ENCODE results near the gene SH3TC1. TPM values are rescaled to one million over a fixed set of nuclear protein-coding genes. Genes with fewer than 3 reads are reported as not detected.

Gene SH3TC1
- total and polyA plus RNA-seq, 2 of the 8 experiments (the other 6 are each of a cell fraction or from before 2014, with no cell fraction given), result 0.15 TPM; not detected in 1

DNA sequence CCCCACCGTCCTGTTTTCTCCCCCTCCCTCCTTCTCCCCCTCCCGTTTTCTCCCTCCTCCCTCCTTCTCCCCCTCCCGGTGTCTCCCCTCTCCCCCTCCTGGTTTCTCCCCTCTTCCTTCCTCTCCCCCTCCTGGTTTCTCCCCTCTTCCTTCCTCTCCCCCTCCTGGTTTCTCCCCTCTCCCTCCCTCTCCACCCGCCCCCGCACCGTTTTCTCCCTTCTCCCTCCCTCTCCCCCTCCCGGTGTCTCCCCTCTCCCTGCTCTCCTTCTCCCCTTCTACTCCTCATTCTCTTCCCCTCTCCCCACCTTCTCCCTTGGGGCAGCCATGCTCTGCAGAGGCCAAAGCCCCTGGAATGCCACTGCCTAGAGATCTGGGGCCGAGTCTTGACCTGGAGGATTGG, 12.2 kb downstream of the SH3TC1 start:
- CTCF ChIA-PET (ENCODE audit: partially characterized antibody), result interaction anchor here (1.0 kb wide), 1 partner anchor 32 kb away, joined by 3 read pairs; no protein-coding TSS in a partner anchor
- 13% methylated on average over 4 of the region's 8 CpGs; no CpG with 5 or more reads in 1 of the 2 experiments for WGBS, 2 experiments (ENCODE audit: extremely low coverage in 1 of 2, insufficient coverage in 1 of 2, insufficient read length in 1 of 2, insufficient replicate concordance in 2 of 2, low coverage in 1 of 2, low lambda C conversion rate in 2 of 2, missing lambda C conversion rate in 1 of 2)
- H2BK15ac ChIP-seq (ENCODE audit: low read length), result peak overlapping the region; percentile 53; the same call in 1 of the 2 replicates

More for the DNA sequence above, 12.2 kb downstream of the SH3TC1 start:
- H3K36me3 ChIP-seq (ENCODE audit: control insufficient read depth in 2 of 4, insufficient read depth in 4 of 4, low read length in 3 of 4), result no peaks in the 10 kb centered on the region
- FAIRE-seq (no peak), DNase-seq (ENCODE audit: low read depth in 1 of 2, low spot score in 2 of 2) (no peak)
- H2BK20ac ChIP-seq (ENCODE audit: low read length), result no peak overlapping the region
- no peaks in the 10 kb centered on the region; the same call in 1 of the 2 replicates for H3K23me2 ChIP-seq (ENCODE audit: low read depth, low read length)
- H3K18ac ChIP-seq (ENCODE audit: extremely low read depth, low read length), result no peak overlapping the region
- H2BK5ac ChIP-seq (ENCODE audit: low read depth, low read length), result no peak overlapping the region
- H3K9ac ChIP-seq (replicated peaks in 1 of 4; ENCODE audit: extremely low read depth in 1 of 4, low read depth in 3 of 4, low read length in 3 of 4), result no peak overlapping the region
- H3K14ac ChIP-seq (ENCODE audit: insufficient read length), result no peak overlapping the region
- H3K23ac ChIP-seq (ENCODE audit: insufficient read length), result no peak overlapping the region
- TF ChIP-seq SIRT6 (IDR thresholded peaks at IDR 0.05; ENCODE audit: low read length) (no peak), TAF7 (optimal IDR thresholded peaks at IDR 0.05; ENCODE audit: borderline replicate concordance, low read depth, low read length) (no peak), EGR1 (IDR thresholded peaks at IDR 0.05; ENCODE audit: borderline replicate concordance, low read depth, low read length) (no peak), ZNF274 (IDR thresholded peaks at IDR 0.05; ENCODE audit: borderline replicate concordance, extremely low read depth, low read length) (no peak), JUND (IDR thresholded peaks at IDR 0.05; ENCODE audit: low read length) (no peak), RXRA (IDR thresholded peaks at IDR 0.05; ENCODE audit: insufficient read depth, low read depth, low read length) (no peak), SP4 (IDR thresholded peaks at IDR 0.05; ENCODE audit: low read length) (no peak), CEBPB (IDR thresholded peaks at IDR 0.05; ENCODE audit: low read depth, low read length) (no peak), SIN3A (conservative IDR thresholded peaks at IDR 0.05 in 1 of 2, IDR thresholded peaks at IDR 0.05 in 1 of 2; ENCODE audit: low read depth in 1 of 2, low read length in 2 of 2) (no peak), CBX5 (IDR thresholded peaks at IDR 0.05; ENCODE audit: low read depth, low read length) (no peak), CTBP2 (IDR thresholded peaks at IDR 0.05; ENCODE audit: borderline replicate concordance, insufficient read depth, insufficient read length, low read length) (no peak), MAX (IDR thresholded peaks at IDR 0.05) (no peak), EP300 (IDR thresholded peaks at IDR 0.05; ENCODE audit: borderline replicate concordance in 1 of 2, low read depth in 2 of 2, low read length in 2 of 2) (no peak), POLR2A (IDR thresholded peaks at IDR 0.05; ENCODE audit: control extremely low read depth in 1 of 2, low read depth in 2 of 2, low read length in 2 of 2) (no peak), SUZ12 (IDR thresholded peaks at IDR 0.05; ENCODE audit: low read length) (no peak)
- H3K9me3 ChIP-seq (ENCODE audit: insufficient read depth in 2 of 2, low read depth in 1 of 2, low read length in 1 of 2), result no peaks in the 10 kb centered on the region
- H3K4me1 ChIP-seq (replicated peaks in 1 of 4; ENCODE audit: control insufficient read depth in 3 of 4, insufficient read depth in 4 of 4, low read length in 3 of 4), result peaks cover 0 to 8% (median 0%) of the 10 kb centered on the region in 4 experiments; a peak in 3 of 7 replicates
- no peak overlapping the region for H3K4ac ChIP-seq (replicated peaks; ENCODE audit: insufficient read length, low read depth, low read length)
- no peak overlapping the region for H3K27ac ChIP-seq (ENCODE audit: low read depth, low read length)
- no peaks in the 10 kb centered on the region for H3K79me2 ChIP-seq (ENCODE audit: control insufficient read depth in 1 of 2, insufficient read depth in 2 of 2, low read length in 2 of 2)
- no peak overlapping the region for H4K5ac ChIP-seq (ENCODE audit: insufficient read length, low read depth, low read length)
- no peak overlapping the region for H3K4me2 ChIP-seq (ENCODE audit: insufficient read depth in 1 of 2, low read depth in 2 of 2, low read length in 2 of 2)
- no peak overlapping the region for H3K4me3 ChIP-seq (ENCODE audit: extremely low read depth in 1 of 4, insufficient read depth in 2 of 4, low read depth in 3 of 4, low read length in 4 of 4)
- no peak overlapping the region for H3K56ac ChIP-seq (replicated peaks; ENCODE audit: insufficient read length, low read depth, low read length)
- H4K8ac ChIP-seq (ENCODE audit: extremely low read depth, insufficient read depth, low read length), result no peak overlapping the region
- no peak overlapping the region for H2BK12ac ChIP-seq (ENCODE audit: low read depth, low read length)
- H4K20me1 ChIP-seq (replicated peaks in 1 of 2; ENCODE audit: control insufficient read depth in 1 of 2, insufficient read depth in 2 of 2, low read length in 2 of 2), result no peaks in the 10 kb centered on the region
- no peak overlapping the region for H4K91ac ChIP-seq (replicated peaks; ENCODE audit: insufficient read length, low read length)
- H2AK5ac ChIP-seq (ENCODE audit: low read depth, low read length), result no peak overlapping the region
- POLR2A ChIA-PET (ENCODE audit: partially characterized antibody), result interaction anchor here (1.6 kb wide), 1 partner anchor 35 kb away, joined by 3 read pairs; no protein-coding TSS in a partner anchor
- no peaks in the 10 kb centered on the region for H3K27me3 ChIP-seq (replicated peaks in 1 of 4; ENCODE audit: control insufficient read depth in 3 of 4, extremely low read depth in 1 of 4, insufficient read depth in 3 of 4, low read length in 3 of 4)
- no peaks in the 10 kb centered on the region for H3K79me1 ChIP-seq (ENCODE audit: low read depth, low read length)
- no peak overlapping the region for H2AFZ ChIP-seq (ENCODE audit: low read length)
- H2BK120ac ChIP-seq (replicated peaks; ENCODE audit: low read depth, low read length), result no peak overlapping the region
